ENCODE measurements around the gene MEIS1. TPM values are rescaled to one million over a fixed set of nuclear protein-coding genes. Genes with fewer than 3 reads are reported as not detected.

MEIS1 gene
- total and polyA plus RNA-seq, 8 donors, result 4.8 to 172 (median 38.5) TPM

DNA sequence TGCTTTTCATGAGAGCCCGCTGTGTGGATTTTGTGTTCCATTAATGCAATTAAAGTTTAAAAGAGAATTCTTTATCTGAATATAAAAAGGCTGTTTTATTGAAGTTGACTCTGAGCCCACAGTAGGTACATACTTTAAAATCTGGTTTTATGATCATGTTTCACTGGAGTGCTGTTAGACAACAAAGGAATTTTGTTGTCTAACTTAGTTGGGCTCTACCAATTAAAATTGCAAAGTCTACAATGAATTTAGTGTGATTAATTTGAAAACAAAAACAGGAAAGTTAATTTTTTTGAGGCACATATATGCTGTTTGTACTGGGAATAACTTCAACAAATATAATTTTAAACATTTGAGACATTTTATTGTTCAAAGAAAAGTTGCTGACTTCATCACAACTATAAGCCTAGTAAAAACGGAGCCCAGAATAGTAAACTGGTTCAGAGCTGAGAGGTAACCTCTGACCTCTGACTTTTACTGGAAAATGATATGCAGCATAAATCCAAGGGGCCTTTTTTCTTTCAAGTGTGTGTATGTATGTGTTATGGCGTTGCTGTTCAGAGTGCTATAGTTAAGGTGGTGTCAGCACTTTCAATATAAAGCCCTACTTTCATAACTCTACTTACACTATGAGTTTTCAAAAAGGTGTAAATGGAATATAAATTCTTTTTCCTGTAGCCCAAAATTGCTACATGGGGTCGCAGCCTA is 30.2 kb downstream of the MEIS1 start:
- DNase-seq, result no peak
- H3K36me3 ChIP-seq, result peaks cover 5 to 24% (median 6%) of the 10 kb centered on the region in 4 donors
- H3K27me3 ChIP-seq, result no peaks in the 10 kb centered on the region
- intact Hi-C loops (cut with DNase I; ENCODE audit: low total_unique reads), result loop anchor here (10.0 kb wide), 1 partner anchor 50 kb away; no protein-coding TSS in a partner anchor
- H3K9me3 ChIP-seq, result no peaks in the 10 kb centered on the region
- H3K4me3 ChIP-seq, result no peak overlapping the region
- 71 to 88% (median 81%) methylated on average over 4 of the region's 4 CpGs for WGBS, 5 donors
- H3K4me1 ChIP-seq, result peaks cover 20 to 96% (median 59%) of the 10 kb centered on the region in 4 donors
- peak overlapping the region in 2 of 5 donors; percentile 6 to 34 for H3K27ac ChIP-seq
- TF ChIP-seq POLR2A (IDR thresholded peaks at IDR 0.05) (no peak), EP300 (IDR thresholded peaks at IDR 0.05) (no peak), POLR2AphosphoS5 (IDR thresholded peaks at IDR 0.05) (no peak)
- TF ChIP-seq, protein P1, sequence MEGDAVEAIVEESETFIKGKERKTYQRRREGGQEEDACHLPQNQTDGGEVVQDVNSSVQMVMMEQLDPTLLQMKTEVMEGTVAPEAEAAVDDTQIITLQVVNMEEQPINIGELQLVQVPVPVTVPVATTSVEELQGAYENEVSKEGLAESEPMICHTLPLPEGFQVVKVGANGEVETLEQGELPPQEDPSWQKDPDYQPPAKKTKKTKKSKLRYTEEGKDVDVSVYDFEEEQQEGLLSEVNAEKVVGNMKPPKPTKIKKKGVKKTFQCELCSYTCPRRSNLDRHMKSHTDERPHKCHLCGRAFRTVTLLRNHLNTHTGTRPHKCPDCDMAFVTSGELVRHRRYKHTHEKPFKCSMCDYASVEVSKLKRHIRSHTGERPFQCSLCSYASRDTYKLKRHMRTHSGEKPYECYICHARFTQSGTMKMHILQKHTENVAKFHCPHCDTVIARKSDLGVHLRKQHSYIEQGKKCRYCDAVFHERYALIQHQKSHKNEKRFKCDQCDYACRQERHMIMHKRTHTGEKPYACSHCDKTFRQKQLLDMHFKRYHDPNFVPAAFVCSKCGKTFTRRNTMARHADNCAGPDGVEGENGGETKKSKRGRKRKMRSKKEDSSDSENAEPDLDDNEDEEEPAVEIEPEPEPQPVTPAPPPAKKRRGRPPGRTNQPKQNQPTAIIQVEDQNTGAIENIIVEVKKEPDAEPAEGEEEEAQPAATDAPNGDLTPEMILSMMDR (IDR thresholded peaks at IDR 0.05), result no peak

DNA sequence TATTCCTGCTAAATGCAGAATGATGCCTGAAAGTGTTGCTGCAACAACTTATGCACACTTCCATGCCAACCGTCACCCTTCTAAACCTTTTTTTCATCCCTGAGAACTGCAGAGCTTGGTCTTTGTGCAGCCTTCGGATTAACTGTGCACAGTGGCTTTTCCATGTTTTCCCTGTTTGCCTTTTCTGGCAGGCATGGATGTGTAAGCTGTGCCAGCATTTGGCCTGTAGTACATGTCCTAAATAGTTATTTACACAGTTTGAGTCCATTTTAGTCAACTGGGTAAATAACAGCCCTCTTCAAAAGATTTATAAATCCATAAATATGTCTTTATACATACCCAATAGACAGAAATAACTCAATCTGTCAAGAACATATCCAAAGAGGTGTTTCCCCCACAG is 31.5 kb downstream of the MEIS1 start:
- Histone ChIP-seq H3K27me3 (no peaks in the 10 kb centered on the region), H3K36me3 (peaks cover 5 to 24% (median 5%) of the 10 kb centered on the region in 4 donors), H3K4me1 (peaks cover 26 to 99% (median 66%) of the 10 kb centered on the region in 4 donors), H3K9me3 (no peaks in the 10 kb centered on the region), H3K27ac (peak overlapping the region in 2 of 5 donors; percentile 23 to 29), H3K4me3 (no peak overlapping the region)
- intact Hi-C loops (cut with DNase I; ENCODE audit: low total_unique reads), result loop anchor here (10.0 kb wide), 1 partner anchor 48 kb away; no protein-coding TSS in a partner anchor
- WGBS, 5 donors, result 51 to 66% (median 54%) methylated on average over 2 of the region's 2 CpGs
- no peak for DNase-seq
- TF ChIP-seq POLR2A (IDR thresholded peaks at IDR 0.05) (no peak), POLR2AphosphoS5 (IDR thresholded peaks at IDR 0.05) (no peak), EP300 (IDR thresholded peaks at IDR 0.05) (no peak)
- TF ChIP-seq, protein P1 (IDR thresholded peaks at IDR 0.05), result no peak

DNA sequence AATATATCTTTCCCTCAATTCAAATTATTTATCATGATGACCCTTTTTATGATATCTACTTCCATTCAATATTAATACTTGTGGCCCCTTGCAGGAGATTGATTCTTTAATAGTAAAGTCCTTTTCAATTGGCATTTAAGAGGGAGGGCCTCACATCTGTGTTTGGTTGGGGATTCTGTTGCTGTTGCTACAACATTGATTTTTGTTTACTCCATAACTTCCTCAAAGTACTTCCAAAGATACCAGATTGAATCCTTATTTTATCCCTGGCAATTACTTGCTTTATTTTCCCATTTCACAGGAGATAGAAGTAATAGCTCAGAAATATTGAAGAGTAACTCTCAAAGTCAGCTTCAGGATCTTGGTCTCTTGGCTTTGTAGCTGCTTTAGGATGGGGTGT is 32.8 kb downstream of the MEIS1 start:
- no peak overlapping the region for H3K4me3 ChIP-seq
- H3K36me3 ChIP-seq, result peaks cover 0 to 20% (median 4%) of the 10 kb centered on the region in 4 donors
- TF ChIP-seq POLR2A (IDR thresholded peaks at IDR 0.05) (no peak), EP300 (IDR thresholded peaks at IDR 0.05) (no peak), POLR2AphosphoS5 (IDR thresholded peaks at IDR 0.05) (no peak)
- TF ChIP-seq, protein P1 (IDR thresholded peaks at IDR 0.05), result no peak
- H3K27me3 ChIP-seq, result no peaks in the 10 kb centered on the region
- H3K9me3 ChIP-seq, result no peaks in the 10 kb centered on the region
- DNase-seq, result no peak
- intact Hi-C loops (cut with DNase I; ENCODE audit: low total_unique reads), result loop anchor here (10.0 kb wide), 1 partner anchor 47 kb away; no protein-coding TSS in a partner anchor
- H3K27ac ChIP-seq, result peak overlapping the region in 2 of 5 donors; percentile 14 to 33
- peaks cover 26 to 99% (median 65%) of the 10 kb centered on the region in 4 donors for H3K4me1 ChIP-seq

- Histone ChIP-seq H3K4me3 (no peak overlapping the region), H3K9me3 (no peaks in the 10 kb centered on the region), H3K4me1 (peaks cover 26 to 92% (median 56%) of the 10 kb centered on the region in 4 donors), H3K27me3 (no peaks in the 10 kb centered on the region), H3K27ac (peak overlapping the region in 4 of 5 donors; percentile 9 to 59 (median 41)), H3K36me3 (peaks cover 0 to 20% (median 5%) of the 10 kb centered on the region in 4 donors)
- no peak for DNase-seq
- TF ChIP-seq POLR2A (IDR thresholded peaks at IDR 0.05), result no peak
- no peak for TF ChIP-seq EP300 (IDR thresholded peaks at IDR 0.05)
- no peak for TF ChIP-seq POLR2AphosphoS5 (IDR thresholded peaks at IDR 0.05)
- TF ChIP-seq, protein P1 (IDR thresholded peaks at IDR 0.05), result no peak
- 71 to 84% (median 74%) methylated on average over 11 of the region's 11 CpGs for WGBS, 5 donors
- intact Hi-C loops (cut with DNase I; ENCODE audit: low total_unique reads), result loop anchor here (10.0 kb wide), 1 partner anchor 45 kb away; no protein-coding TSS in a partner anchor
These were observed 34.4 kb downstream of the MEIS1 start for GRCh38 chr2:66469214-66469902.

Measured in stomach (tissue), 9 donors.